Esophagus muscularis mucosa (tissue), 4 donors: Measurements from ENCODE around the gene DLX3. TPM values are rescaled to one million over a fixed set of nuclear protein-coding genes. Genes with fewer than 3 reads are reported as not detected.

ENCODE experiments used
- DNase-seq: peaks from one replicate; pipeline ENCODE4 v3.0.0-alpha.2; 2017; ENCODE audit errors: extremely low spot score
- H3K27ac ChIP-seq, 4 donors: fragments of 200-600 bp; sonication (generic); replicated peaks in 1 of 4; 1 replicate in 3 of 4; 2 replicates in 1 of 4; pipeline ENCODE4 v1.5.1; 2016 to 2019; ENCODE audit warnings: mild to moderate bottlenecking in 1 of 4
- H3K27me3 ChIP-seq, 4 donors: fragments of 200-600 bp; sonication (generic); one replicate each; pipeline versions ENCODE4 v1.5.1 to v1.6.0; 2016 to 2019
- H3K36me3 ChIP-seq, 4 donors: fragments of 200-600 bp; sonication (generic); one replicate each; pipeline ENCODE4 v1.5.1; 2016 to 2019
- H3K4me1 ChIP-seq, 4 donors: fragments of 200-600 bp; sonication (generic); one replicate each; pipeline ENCODE4 v1.5.1; 2016 to 2019
- H3K4me3 ChIP-seq, 4 donors: fragments of 200-600 bp; sonication (generic); 1 replicate in 2 of 4; 2 replicates in 2 of 4; pipeline ENCODE4 v1.5.1; 2016 to 2019; ENCODE audit warnings: mild to moderate bottlenecking in 4 of 4, moderate library complexity in 1 of 4
- H3K9me3 ChIP-seq, 4 donors: fragments of 200-600 bp; sonication (generic); 1 replicate in 3 of 4; 2 replicates in 1 of 4; pipeline ENCODE4 v1.5.1; 2016 to 2019
- EP300 ChIP-seq: sonication (generic); formaldehyde crosslinking; IDR thresholded peaks from one replicate; pipeline ENCODE4 v1.6.1; 2017; ENCODE audit warnings: antibody characterized with exemption
- POLR2A ChIP-seq: fragments of 450-650 bp; IDR thresholded peaks from one replicate; pipeline ENCODE4 v1.6.1; 2017; ENCODE audit warnings: antibody characterized with exemption, moderate library complexity, mild to moderate bottlenecking, low read depth
- POLR2AphosphoS5 ChIP-seq, 2 donors: sonication (generic); formaldehyde crosslinking; IDR thresholded peaks; one replicate each; pipeline ENCODE4 v1.6.1; 2017; ENCODE audit warnings: antibody characterized with exemption in 2 of 2
- WGBS: methylation state at CpG from one replicate; pipeline ENCODE4 v1.1.5; 2018; 5-methylcytosine and 5-hydroxymethylcytosine counted together
- intact Hi-C: fragments of 100-400 bp; cut with DNase I; formaldehyde crosslinking; loops from one replicate; pipeline ENCODE4 v1.15.1; 2023
- total RNA-seq, 4 donors: library from RNA; depleted of rRNA; stranded (reverse); fragments of >200 nt; gene quantifications; one replicate each; pipeline versions ENCODE4 v1.1.0 to v1.2.1, GENCODE V29; 2016
- TF ChIP-seq, protein P1 (sequence below), 3 experiments: fragments of 200-600 bp in 2 of 3; fragments of 450-650 bp in 1 of 3; sonication (generic) in 2 of 3; IDR thresholded peaks; one replicate each; pipeline ENCODE4 v1.5.1; 2017 to 2019; ENCODE audit warnings: antibody characterized with exemption in 3 of 3, mild to moderate bottlenecking in 2 of 3, moderate library complexity in 1 of 3

DLX3 gene
- total RNA-seq, 4 donors from 2014 or later, result 0.32 TPM; not detected in 3

DNA sequence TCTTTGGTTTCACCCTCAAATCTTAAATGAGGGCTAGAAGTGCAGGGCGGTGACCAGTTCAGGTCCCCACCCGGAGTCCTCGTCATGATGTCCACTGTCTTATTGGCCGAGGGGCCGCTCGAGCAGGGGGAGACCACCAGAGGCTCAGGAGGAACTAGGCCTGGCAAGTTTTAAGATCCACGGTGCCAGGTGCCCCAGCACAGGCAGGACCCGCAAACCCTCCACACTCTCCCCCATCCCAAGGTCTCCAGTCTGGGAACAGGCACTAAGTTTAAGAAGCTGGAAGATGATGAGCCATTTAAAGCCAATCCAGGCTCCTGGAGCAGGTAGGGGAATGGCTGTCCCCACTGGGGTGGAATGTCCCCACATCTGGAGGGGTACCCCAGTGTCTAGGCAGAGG lies 4.1 kb downstream of the DLX3 start:
- peaks cover 0 to 100% (median 39%) of the 10 kb centered on the region in 4 donors for H3K27me3 ChIP-seq
- no peak overlapping the region for H3K4me3 ChIP-seq
- no peak overlapping the region for H3K27ac ChIP-seq
- WGBS, result 79% methylated on average over 2 of the region's 8 CpGs
- intact Hi-C loops, result loop anchor here (10.0 kb wide), 1 partner anchor 416 kb away; the partner anchor contains the start of gene NXPH3
- no peaks in the 10 kb centered on the region for H3K9me3 ChIP-seq
- DNase-seq, result no peak
- no peaks in the 10 kb centered on the region for H3K36me3 ChIP-seq
- TF ChIP-seq EP300 (no peak), POLR2A (no peak), POLR2AphosphoS5 (IDR thresholded peaks at IDR 0.05) (no peak)
- TF ChIP-seq, protein P1, sequence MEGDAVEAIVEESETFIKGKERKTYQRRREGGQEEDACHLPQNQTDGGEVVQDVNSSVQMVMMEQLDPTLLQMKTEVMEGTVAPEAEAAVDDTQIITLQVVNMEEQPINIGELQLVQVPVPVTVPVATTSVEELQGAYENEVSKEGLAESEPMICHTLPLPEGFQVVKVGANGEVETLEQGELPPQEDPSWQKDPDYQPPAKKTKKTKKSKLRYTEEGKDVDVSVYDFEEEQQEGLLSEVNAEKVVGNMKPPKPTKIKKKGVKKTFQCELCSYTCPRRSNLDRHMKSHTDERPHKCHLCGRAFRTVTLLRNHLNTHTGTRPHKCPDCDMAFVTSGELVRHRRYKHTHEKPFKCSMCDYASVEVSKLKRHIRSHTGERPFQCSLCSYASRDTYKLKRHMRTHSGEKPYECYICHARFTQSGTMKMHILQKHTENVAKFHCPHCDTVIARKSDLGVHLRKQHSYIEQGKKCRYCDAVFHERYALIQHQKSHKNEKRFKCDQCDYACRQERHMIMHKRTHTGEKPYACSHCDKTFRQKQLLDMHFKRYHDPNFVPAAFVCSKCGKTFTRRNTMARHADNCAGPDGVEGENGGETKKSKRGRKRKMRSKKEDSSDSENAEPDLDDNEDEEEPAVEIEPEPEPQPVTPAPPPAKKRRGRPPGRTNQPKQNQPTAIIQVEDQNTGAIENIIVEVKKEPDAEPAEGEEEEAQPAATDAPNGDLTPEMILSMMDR (IDR thresholded peaks at IDR 0.05), result no peak
- peaks cover 24 to 46% (median 37%) of the 10 kb centered on the region in 4 donors for H3K4me1 ChIP-seq

DNA sequence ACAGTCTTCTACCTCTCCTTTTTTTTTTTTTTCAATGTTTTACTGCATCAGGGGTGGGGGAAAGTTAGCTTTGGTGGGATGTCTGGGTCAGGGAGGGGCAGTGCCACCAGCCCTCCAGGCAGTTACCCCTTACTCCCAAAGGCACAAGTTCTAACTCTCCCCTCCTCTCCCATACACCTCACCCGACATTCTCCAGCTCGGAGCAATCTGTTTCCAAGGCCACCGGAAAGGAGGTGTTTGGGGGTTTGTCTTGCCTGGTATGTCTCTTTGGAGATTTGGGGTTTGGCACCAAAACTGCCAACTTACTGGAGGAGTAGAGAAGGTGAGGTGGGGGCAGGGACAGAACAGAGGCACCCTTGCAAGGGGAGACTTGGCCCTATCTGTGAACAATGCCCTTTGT lies 4.7 kb downstream of the DLX3 start:
- no peak for DNase-seq
- Histone ChIP-seq H3K9me3 (no peaks in the 10 kb centered on the region), H3K27me3 (peaks cover 0 to 100% (median 33%) of the 10 kb centered on the region in 4 donors), H3K36me3 (no peaks in the 10 kb centered on the region), H3K4me3 (no peak overlapping the region), H3K27ac (no peak overlapping the region), H3K4me1 (peaks cover 22 to 40% (median 35%) of the 10 kb centered on the region in 4 donors)
- intact Hi-C loops, result loop anchor here (10.0 kb wide), 1 partner anchor 416 kb away; the partner anchor contains the start of gene NXPH3
- TF ChIP-seq POLR2A, result no peak
- TF ChIP-seq EP300, result no peak
- TF ChIP-seq, protein P1 (IDR thresholded peaks at IDR 0.05), result no peak
- TF ChIP-seq POLR2AphosphoS5 (IDR thresholded peaks at IDR 0.05), result no peak
- 44% methylated on average over 3 of the region's 3 CpGs for WGBS

DNA sequence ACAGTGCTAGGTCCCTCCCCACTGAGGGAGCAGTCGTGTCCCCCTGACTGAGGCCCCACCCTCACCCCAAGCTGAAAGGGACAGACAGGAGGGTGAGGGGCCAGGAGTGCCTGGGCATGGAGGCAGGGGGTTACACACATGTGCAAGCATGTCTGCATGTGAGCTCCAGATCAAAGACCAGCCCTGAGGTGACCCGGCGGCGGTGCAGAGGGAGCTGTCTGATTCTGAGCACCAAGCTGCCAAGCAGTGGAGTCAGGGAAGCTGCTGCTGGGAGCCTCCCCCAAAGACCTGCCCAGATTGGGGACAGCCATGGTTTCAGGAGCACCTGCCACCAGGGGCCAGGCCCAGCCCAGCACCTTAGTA lies 5.5 kb downstream of the DLX3 start:
- intact Hi-C loops, result no loop called here
- no peak for DNase-seq

DNA sequence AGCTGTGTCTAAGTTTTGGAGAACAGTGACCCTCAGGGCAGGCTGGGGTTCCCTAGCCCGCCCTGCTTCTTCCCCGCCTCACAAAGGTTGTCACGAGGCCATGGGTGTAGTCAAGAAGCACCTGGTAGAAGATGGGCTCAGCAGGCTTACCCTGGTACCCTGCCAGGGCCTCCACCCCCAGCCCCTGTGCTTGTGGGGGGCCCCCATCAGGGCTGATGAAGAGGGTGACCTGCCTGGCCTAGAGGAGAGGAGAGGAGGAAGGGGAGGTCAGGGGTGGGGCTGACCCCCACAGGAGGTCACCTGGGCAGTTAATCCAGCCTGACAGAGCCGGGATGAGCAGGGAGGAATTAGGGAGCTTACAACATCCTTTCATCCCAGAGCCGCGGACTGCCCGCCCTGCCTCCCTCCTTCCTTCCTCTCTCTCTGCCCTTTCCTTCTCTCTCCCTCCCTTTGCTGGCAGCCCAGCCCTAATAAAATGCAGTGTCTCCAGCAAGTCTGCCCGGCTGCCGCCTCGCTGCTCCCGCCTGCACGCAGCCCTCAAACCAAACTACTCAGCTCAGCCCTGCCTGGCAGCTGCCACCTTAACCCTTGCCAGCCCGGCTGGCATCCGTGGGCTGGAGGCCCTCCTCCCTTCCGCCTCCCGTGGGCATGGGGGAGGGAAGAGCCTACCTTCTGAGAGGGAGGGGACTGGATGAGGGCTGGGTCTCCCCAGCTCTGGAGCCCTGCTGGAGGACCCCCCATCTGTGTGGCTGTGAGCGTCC lies 7.2 kb downstream of the DLX3 start:
- Histone ChIP-seq H3K27ac (no peak overlapping the region), H3K9me3 (no peaks in the 10 kb centered on the region), H3K27me3 (peaks cover 0 to 100% (median 21%) of the 10 kb centered on the region in 4 donors), H3K4me3 (no peak overlapping the region), H3K36me3 (no peaks in the 10 kb centered on the region), H3K4me1 (peaks cover 0 to 16% (median 10%) of the 10 kb centered on the region in 4 donors)
- TF ChIP-seq, protein P1 (IDR thresholded peaks at IDR 0.05), result no peak
- no peak for TF ChIP-seq EP300
- TF ChIP-seq POLR2A, result no peak
- TF ChIP-seq POLR2AphosphoS5 (IDR thresholded peaks at IDR 0.05), result no peak
- 6% methylated on average over 15 of the region's 17 CpGs for WGBS
- intact Hi-C loops, result no loop called here
- DNase-seq, result no peak

More for the DNA sequence above, 5.5 kb downstream of the DLX3 start:
- Histone ChIP-seq H3K4me1 (peaks cover 14 to 32% (median 27%) of the 10 kb centered on the region in 4 donors), H3K27ac (no peak overlapping the region), H3K4me3 (no peak overlapping the region), H3K36me3 (no peaks in the 10 kb centered on the region), H3K27me3 (peaks cover 0 to 100% (median 30%) of the 10 kb centered on the region in 4 donors), H3K9me3 (no peaks in the 10 kb centered on the region)
- WGBS, result 100% methylated on average over 1 of the region's 4 CpGs
- TF ChIP-seq, protein P1 (IDR thresholded peaks at IDR 0.05), result no peak
- TF ChIP-seq POLR2A (no peak), EP300 (no peak), POLR2AphosphoS5 (IDR thresholded peaks at IDR 0.05) (no peak)
